Choroid plexus epithelial cell (primary cell): Measurements from ENCODE around the gene PDE10A.
"Not testable (repeated sequence)": the region's sequence is repeated elsewhere in the genome, so short reads cannot be mapped to it uniquely, and the experiment has no call there.

Source experiments
- DNase-seq: peaks from one replicate; pipeline ENCODE4 v3.0.0-alpha.2; 2010; ENCODE audit warnings: low read depth
- H3K4me3 ChIP-seq: 2 replicates; pipeline ENCODE4 v1.5.1; 2011; ENCODE audit warnings: low read depth, mild to moderate bottlenecking, control low read depth, low read length, moderate library complexity
- CTCF ChIP-seq: conservative IDR thresholded peaks from 2 replicates; pipeline ENCODE4 v1.5.1; 2011; ENCODE audit warnings: low read depth, mild to moderate bottlenecking, control low read depth, inconsistent platforms, low read length, moderate library complexity

Gene PDE10A

GRCh38 chr6:165511807-165512206 lies 151.2 kb downstream of the PDE10A start:
- no peak for DNase-seq
- TF ChIP-seq CTCF: no peak
- H3K4me3 ChIP-seq: no peak overlapping the region

GRCh38 chr6:165508321-165508869 lies 154.6 kb downstream of the PDE10A start:
- no peak for DNase-seq
- no peak for TF ChIP-seq CTCF
- H3K4me3 ChIP-seq: no peak overlapping the region

- no peak overlapping the region for H3K4me3 ChIP-seq
- no peak for DNase-seq
- TF ChIP-seq CTCF: no peak
Observed at GRCh38 chr6:165506657-165507056, 156.4 kb downstream of the PDE10A start.

- not testable (repeated sequence) for DNase-seq, H3K4me3 ChIP-seq
Observed at GRCh38 chr6:165500214-165500907, 162.7 kb downstream of the PDE10A start.

- TF ChIP-seq CTCF: no peak
- peak; percentile 66 for DNase-seq
- H3K4me3 ChIP-seq: no peak overlapping the region
Observed at GRCh38 chr6:165497472-165497871, 165.6 kb downstream of the PDE10A start.

GRCh38 chr6:165488624-165489295 lies 174.3 kb downstream of the PDE10A start:
- DNase-seq: no peak
- no peak overlapping the region for H3K4me3 ChIP-seq
- TF ChIP-seq CTCF: no peak

- DNase-seq: no peak
- no peak for TF ChIP-seq CTCF
- no peak overlapping the region for H3K4me3 ChIP-seq
Observed at GRCh38 chr6:165487950-165488349, 175.1 kb downstream of the PDE10A start.
